Measurements from ENCODE around the gene DTX2. TPM values are rescaled to one million over a fixed set of nuclear protein-coding genes. Genes with fewer than 3 reads are reported as not detected.
"Not testable (repeated sequence)": the region's sequence is repeated elsewhere in the genome, so short reads cannot be mapped to it uniquely, and the experiment has no call there.

DTX2 gene
- total RNA-seq, 2 experiments from 2014 or later = 13.7 to 16.4 TPM

GRCh38 chr7:76473097-76473496 lies 11.6 kb downstream of the DTX2 start:
- not testable (repeated sequence) for H3K4me3 Mint-ChIP-seq, H3K9me3 Mint-ChIP-seq, H3K27ac Mint-ChIP-seq, H3K4me1 Mint-ChIP-seq, DNase-seq, H3K27me3 Mint-ChIP-seq, H3K36me3 Mint-ChIP-seq

DNA sequence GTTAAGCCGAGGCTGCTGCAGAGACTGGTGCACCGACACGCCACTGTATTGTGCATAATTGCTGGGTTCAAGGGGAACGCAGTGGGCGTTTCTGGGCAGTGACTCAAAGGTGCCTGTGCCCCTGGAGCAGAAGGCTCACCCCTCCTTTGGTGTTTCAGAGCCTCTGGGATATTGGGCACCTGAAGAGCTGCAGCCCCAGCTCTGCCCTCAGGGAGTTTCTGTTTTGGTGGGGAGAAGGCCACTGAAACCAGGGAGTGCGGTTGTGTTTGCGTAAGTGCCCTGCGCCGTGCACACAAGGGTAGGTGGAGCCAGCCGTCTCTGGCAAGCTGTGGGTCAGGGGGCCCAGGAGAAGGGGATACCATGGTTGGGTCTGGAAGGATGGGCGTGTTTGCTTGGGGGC lies 14.8 kb downstream of the DTX2 start:
- not testable (repeated sequence) for H3K27me3 Mint-ChIP-seq, H3K27ac Mint-ChIP-seq, H3K4me1 Mint-ChIP-seq, DNase-seq, H3K9me3 Mint-ChIP-seq, H3K36me3 Mint-ChIP-seq, H3K4me3 Mint-ChIP-seq

DNA sequence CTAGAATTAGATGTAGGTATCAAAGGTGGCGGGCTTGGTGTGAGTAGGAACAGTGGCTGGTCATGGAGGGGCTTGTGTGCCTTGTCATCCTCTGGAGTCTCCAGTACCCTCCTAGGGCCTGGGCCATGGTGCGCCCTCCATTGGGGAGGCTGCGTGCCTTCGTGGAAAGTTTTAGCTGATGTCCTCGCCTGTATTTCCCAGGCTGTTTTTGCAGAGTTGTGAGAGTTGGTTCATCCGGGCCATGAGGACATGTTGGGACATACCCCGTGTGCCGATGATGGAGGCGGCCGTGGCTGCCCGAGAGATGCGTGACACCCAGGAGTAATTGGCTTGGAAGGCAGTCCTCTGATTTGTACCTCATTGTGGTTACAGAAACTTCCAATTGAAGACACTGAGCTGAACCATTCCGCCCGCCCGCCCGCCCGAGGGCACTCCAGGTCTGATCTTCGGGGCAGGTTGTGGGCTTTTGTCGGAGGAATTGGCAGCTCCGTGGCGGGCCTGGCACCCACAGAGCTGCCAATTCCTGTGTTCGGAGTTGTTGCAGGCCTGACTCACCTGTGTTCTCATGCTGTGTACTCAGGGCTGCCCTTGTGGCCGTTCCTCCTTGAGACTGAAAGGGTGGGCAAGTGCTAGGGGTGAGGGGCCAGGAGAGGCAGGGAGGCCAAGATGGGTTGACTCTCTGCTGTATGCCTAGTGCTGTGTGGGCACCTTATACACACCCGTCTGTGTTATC lies 15.4 kb downstream of the DTX2 start:
- H3K4me3 Mint-ChIP-seq = not testable (repeated sequence)

DNA sequence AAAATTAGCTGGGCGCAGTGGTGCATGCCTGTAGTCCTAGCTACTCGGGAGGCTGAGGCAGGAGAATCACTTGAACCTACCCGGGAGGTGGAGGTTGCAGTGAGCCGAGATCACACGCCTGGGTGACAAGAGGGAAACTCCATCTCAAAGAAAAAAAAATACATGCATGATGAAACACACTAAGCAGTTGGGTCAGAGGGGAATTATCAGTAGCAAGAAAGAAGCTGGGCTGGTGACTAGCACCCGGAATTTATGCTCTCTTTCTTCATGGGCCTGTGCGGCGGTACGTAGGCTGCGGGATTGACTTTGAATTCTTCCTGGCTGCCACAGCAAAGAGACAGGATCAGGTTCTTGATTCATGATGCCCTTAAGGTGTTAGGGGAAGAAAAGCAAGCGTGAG lies 18.1 kb downstream of the DTX2 start:
- not testable (repeated sequence) for H3K27me3 Mint-ChIP-seq, DNase-seq, H3K9me3 Mint-ChIP-seq, H3K36me3 Mint-ChIP-seq, H3K4me1 Mint-ChIP-seq, H3K4me3 Mint-ChIP-seq
- H3K27ac Mint-ChIP-seq = peak overlapping the region; percentile 63

More for the DNA sequence above, 15.4 kb downstream of the DTX2 start:
- H3K9me3 Mint-ChIP-seq, H3K27ac Mint-ChIP-seq, H3K4me1 Mint-ChIP-seq, H3K27me3 Mint-ChIP-seq, H3K36me3 Mint-ChIP-seq, DNase-seq: not testable (repeated sequence)

- DNase-seq, H3K9me3 Mint-ChIP-seq, H3K27me3 Mint-ChIP-seq, H3K4me1 Mint-ChIP-seq, H3K27ac Mint-ChIP-seq, H3K4me3 Mint-ChIP-seq, H3K36me3 Mint-ChIP-seq: not testable (repeated sequence)
Measured at GRCh38 chr7:76480403-76481253, 19.1 kb downstream of the DTX2 start.

DNA sequence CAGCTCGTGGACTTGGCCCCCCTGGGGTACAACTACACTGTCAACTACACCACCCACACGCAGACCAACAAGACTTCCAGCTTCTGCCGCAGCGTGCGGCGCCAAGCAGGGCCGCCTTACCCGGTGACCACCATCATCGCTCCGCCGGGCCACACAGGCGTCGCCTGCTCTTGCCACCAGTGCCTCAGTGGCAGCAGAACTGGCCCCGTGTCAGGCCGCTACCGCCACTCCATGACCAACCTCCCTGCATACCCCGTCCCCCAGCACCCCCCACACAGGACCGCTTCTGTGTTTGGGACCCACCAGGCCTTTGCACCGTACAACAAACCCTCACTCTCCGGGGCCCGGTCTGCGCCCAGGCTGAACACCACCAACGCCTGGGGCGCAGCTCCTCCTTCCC lies 21.2 kb downstream of the DTX2 start:
- H3K36me3 Mint-ChIP-seq, H3K9me3 Mint-ChIP-seq, H3K4me3 Mint-ChIP-seq, DNase-seq, H3K27me3 Mint-ChIP-seq, H3K4me1 Mint-ChIP-seq, H3K27ac Mint-ChIP-seq: not testable (repeated sequence)

DNA sequence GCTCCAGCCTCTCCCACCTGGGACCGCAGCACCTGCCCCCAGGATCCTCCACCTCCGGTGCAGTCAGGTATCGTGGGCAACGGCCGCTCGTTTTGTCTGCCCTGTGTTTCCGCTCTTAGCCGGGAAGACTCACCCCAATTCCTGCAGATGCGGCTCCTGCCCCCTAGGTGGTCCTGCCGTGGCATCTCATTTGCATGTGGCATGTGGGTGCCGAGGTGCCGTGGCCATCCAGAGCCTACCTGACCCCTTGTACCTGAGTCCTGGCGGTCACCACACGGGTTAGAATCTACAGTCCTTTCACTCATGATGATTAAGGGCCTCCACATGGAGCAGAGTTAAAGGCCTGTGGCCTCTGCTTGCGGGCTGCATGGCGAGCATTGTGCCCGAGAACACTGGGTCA lies 21.6 kb downstream of the DTX2 start:
- not testable (repeated sequence) for DNase-seq, H3K27me3 Mint-ChIP-seq, H3K27ac Mint-ChIP-seq, H3K36me3 Mint-ChIP-seq, H3K4me1 Mint-ChIP-seq, H3K4me3 Mint-ChIP-seq, H3K9me3 Mint-ChIP-seq

DNA sequence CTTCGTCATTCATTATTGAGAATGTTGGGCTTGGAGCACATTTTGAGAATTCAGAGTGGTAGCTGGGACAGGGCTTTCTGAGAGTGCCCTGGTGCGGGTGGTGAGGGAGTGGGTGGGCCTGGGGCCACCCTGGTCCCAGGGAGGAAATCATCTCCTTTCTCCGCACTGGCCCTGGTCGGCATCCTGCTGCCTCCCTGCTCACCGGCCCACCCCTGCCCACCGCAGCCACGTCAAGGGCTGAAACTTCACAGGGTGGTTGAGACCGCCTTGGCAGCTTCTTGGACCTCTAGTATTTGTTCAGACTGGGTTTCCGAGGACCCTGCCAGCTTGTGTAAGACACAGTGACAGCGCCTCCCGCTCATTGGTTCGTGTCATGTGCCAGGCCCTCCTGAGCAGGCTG lies 22.9 kb downstream of the DTX2 start:
- DNase-seq, H3K4me3 Mint-ChIP-seq, H3K27me3 Mint-ChIP-seq, H3K4me1 Mint-ChIP-seq, H3K27ac Mint-ChIP-seq, H3K36me3 Mint-ChIP-seq, H3K9me3 Mint-ChIP-seq: not testable (repeated sequence)

GRCh38 chr7:76485822-76486610 lies 24.5 kb downstream of the DTX2 start:
- H3K27me3 Mint-ChIP-seq, H3K27ac Mint-ChIP-seq, H3K4me1 Mint-ChIP-seq, H3K36me3 Mint-ChIP-seq, DNase-seq, H3K9me3 Mint-ChIP-seq, H3K4me3 Mint-ChIP-seq: not testable (repeated sequence)

DNA sequence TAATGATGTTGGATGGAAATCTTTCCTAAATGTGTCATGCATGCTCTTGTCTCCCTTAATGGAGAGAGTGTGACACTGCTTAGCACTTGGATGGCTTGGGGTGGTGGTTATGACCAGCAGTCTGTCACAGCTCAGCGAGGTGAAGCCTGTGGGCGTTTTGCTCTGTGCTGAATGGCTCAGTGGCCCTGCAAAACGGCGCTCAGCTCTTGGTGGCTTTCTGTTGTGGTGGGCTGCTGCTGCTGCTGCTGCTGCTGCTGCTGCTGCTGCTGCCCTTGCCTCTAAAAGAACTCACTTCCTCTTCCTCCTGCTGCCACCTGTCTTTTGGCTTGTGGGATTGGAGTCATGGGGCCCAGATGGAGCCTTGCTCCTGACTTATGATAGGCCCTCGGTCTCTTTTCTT lies 25.1 kb downstream of the DTX2 start:
- H3K9me3 Mint-ChIP-seq, H3K4me3 Mint-ChIP-seq, H3K27me3 Mint-ChIP-seq, H3K4me1 Mint-ChIP-seq, H3K36me3 Mint-ChIP-seq: not testable (repeated sequence)
- H3K27ac Mint-ChIP-seq = peak overlapping the region; percentile 74
- peak; percentile 40 for DNase-seq

GRCh38 chr7:76487969-76488368 lies 26.5 kb downstream of the DTX2 start:
- H3K9me3 Mint-ChIP-seq, H3K27ac Mint-ChIP-seq, H3K27me3 Mint-ChIP-seq, DNase-seq, H3K36me3 Mint-ChIP-seq, H3K4me3 Mint-ChIP-seq, H3K4me1 Mint-ChIP-seq: not testable (repeated sequence)

GRCh38 chr7:76492139-76492538 lies 30.6 kb downstream of the DTX2 start:
- H3K9me3 Mint-ChIP-seq, H3K4me1 Mint-ChIP-seq, H3K4me3 Mint-ChIP-seq, DNase-seq, H3K27me3 Mint-ChIP-seq, H3K27ac Mint-ChIP-seq, H3K36me3 Mint-ChIP-seq: not testable (repeated sequence)

DNA sequence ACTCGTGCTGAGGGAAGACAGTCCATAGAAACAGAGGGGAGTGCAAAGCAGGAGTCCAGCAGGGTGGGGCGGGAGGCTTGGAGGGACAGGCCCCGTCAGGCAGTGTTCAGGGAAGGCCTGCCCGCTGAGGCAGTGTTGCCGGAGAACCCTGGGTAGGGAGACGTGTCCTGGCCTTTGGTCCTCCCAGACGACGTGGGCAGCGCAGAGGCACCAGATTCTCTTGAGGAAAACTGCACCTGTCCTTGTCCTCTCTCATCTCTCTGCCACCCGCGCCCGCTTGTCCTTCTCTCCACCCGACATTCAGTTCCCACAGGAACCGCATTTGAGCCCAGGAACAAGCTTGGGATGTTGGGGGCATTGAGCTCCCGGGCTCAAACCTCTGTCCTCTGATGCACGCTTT lies 34.2 kb downstream of the DTX2 start:
- H3K27ac Mint-ChIP-seq, H3K4me1 Mint-ChIP-seq, H3K4me3 Mint-ChIP-seq, H3K9me3 Mint-ChIP-seq, H3K27me3 Mint-ChIP-seq, DNase-seq, H3K36me3 Mint-ChIP-seq: not testable (repeated sequence)

DNA sequence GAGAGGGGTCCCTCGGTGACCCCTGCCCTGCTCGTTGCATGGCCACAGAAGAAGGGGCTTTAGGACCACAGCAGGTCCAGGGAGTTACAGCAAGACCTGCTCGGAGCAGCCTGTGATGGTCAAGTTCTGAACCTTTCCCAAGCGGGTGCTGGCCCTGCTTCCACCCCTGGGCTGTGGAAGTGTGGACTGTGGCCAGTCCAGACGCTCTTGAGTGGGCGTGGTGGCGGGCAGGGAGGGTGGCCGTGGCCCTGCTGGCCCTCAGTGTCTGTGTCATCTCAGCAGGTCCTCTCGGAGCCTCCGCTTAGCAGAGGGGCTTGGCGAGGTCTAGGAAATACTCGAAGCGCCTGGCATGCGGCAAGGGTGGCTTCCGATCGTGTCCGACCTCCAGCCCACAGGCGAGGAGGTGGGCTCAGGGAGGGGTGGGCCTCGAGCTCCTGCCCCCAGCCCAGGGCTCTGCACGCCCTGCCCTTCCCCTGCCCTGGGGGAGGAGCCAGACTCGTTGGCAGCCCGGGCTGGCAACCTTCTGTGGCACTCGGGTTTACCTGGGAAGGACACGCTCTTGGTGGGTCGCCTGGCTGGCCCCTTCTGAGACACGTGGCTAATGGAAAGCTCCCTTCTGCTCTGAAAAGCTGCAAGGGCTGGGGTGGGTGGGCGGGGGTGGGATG lies 36.5 kb downstream of the DTX2 start:
- H3K9me3 Mint-ChIP-seq, H3K27me3 Mint-ChIP-seq, H3K27ac Mint-ChIP-seq, H3K4me1 Mint-ChIP-seq, DNase-seq, H3K4me3 Mint-ChIP-seq, H3K36me3 Mint-ChIP-seq: not testable (repeated sequence)

DNA sequence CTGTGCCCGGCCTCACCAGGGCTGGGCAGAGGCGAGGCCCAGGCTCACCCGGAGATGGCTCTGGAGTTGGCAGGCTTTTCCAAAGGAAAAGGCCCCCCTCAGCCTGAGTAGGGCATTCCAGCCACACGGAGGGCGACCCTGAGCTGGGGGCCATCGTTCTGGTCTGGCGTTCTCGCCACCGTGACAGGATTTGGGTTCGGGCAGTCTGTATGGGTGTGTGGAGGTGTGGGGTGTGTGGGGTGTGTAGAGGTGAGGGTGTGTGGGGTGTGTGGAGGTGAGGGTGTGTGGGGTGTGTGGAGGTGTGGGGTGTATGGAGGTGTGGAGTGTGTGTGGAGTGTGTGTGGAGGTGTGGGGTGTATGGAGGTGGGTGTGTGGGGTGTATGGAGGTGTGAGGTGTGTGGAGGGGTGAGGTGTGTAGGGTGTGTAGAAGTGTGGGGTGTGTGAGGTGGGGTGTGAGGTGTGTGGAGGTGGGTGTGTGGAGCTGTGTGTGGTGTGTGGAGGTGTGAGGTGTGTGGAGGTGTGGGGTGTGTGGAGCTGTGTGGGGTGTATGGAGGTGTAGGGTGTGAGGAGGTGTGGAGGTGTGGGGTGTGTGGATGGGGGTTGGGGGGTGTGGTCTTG lies 37.2 kb downstream of the DTX2 start:
- H3K4me3 Mint-ChIP-seq, H3K27me3 Mint-ChIP-seq, H3K9me3 Mint-ChIP-seq, H3K36me3 Mint-ChIP-seq, H3K4me1 Mint-ChIP-seq, H3K27ac Mint-ChIP-seq, DNase-seq: not testable (repeated sequence)
